ENCODE measurements around the gene ZBTB8A.
"Not testable (repeated sequence)": the region's sequence is repeated elsewhere in the genome, so short reads cannot be mapped to it uniquely, and the experiment has no call there.

ZBTB8A gene

DNA sequence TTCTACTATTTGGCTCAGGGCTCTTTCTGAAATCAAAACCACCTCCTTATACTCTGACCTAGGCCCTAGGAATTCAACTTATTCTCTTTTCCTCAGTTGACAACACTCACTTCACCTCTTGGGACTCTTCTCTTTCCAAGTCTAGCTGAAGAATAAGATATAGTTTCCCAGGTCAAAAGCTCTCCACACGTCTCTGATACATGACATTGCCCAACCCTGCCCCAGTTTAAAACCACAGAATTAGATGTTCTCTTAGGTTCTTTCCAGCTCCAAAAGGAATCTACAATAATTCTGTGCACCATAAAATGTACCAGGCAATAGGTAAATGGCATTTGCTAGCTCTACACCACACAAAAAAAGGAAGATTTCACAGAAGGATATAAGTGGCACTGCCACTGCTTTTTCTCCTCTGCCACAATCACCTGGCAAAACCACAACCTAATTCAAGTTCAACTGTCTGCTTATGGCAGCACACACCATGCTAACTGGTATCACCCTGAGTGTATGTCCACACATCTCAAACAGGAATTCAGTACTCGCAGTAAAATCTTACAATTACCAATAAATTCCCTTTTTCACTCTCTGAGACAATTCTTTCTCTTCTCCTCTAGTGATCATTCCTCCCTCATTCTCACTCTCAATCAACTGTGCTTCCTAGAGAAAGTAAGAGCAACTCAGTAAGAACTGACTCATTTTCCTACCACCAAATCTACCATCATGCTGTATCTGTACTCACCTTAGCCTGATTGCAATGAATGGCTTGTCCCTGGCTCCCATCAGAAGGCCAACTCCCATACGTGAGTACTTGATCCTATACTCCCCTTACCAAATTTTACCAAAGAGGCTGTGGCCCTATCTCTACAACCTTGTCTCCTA, 83.8 kb downstream of the ZBTB8A start:
- DNase-seq: no peak

GRCh38 chr1:32623775-32624174, 84.5 kb downstream of the ZBTB8A start:
- DNase-seq: peak; percentile 14

- no peak for DNase-seq
Observed at GRCh38 chr1:32626176-32626575, 86.9 kb downstream of the ZBTB8A start.

GRCh38 chr1:32627596-32628162, 88.5 kb downstream of the ZBTB8A start:
- DNase-seq: no peak

- not testable (repeated sequence) for DNase-seq
Observed at GRCh38 chr1:32630173-32630572, 90.9 kb downstream of the ZBTB8A start.

DNA sequence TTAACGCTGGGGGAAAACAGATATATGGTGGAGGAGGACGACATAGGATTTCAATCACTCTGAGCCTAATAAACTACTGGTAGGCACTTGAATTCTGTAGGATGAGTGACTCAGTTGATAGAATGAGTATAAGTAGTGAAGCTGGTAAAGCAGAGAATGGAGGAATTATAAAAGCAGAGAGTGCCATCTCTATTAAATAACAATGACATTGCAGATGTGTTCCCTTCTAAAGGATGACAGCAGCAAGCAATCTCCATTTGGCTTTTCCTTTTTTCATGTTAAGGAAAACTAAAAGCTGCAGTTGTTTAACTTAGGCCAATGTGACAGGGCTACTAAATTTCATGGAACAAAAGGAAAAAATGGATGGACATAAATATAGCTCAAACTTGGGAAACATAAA, 93.6 kb downstream of the ZBTB8A start:
- no peak for DNase-seq

DNA sequence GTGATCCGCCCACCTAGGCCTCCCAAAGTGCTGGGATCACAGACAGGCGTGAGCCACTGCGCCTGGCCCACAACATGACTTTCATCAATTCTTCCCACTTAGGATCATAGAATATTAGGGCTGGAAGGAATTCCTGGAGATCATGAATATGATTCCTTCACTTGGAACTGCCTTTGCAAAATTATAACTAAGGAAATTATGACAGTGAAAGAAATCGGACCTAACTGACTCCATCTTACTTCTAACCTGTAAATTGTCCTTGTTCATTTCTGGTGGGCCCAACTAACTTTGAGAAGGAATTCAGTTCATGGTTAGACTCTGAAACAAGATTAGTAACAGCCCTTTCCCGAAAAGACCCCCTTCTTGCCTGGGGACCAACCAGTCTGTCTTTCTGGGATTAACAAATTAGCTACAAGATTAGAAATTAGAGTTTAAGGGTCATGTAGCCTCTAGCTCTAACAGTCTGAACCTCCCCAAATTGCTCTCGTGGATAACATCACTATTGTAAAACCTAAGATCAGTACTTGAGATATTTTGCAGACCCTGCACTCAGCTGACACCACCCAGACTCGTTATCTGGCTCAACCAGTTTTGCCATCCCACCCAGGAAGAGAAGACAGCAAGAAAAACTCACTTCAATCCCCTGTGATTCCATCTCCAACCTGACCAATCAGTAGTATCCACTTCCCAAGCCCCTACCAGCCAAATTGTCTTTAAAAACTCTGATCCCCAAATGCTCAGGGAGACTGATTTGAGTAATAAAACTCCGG, 96.5 kb downstream of the ZBTB8A start:
- no peak for DNase-seq

DNA sequence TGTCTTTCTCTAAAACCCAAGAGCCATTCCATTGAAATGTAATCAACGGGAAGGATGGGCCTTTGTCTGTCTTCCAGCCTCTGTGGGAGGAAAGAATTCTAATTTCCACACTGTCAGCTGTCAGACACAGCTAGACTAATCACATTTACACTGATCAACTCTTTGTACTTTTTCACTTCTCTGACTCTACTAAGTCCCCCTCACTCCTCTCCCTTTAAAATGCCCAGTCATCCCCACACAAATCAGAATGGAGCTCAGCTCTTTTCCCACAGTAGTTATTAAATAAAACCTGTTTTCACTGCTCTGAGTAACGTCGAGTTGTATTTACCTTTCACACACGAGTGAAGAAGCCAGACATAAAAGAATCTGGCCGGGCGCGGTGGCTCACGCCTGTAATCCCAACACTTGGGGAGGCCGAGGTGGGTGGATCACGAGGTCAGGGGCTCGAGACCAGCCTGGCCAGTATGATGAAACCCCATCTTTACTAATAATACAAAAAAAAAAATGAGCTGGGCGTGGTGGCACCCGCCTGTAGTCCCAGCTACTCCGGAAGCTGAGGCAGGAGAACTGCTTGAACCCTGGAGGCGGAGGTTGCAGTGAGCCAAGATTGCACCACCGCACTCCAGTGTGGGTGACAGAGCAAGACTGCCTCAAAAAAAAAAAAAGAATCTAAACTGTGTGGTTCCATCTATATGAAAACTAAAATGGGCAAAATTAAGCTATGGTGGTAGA, 97.9 kb downstream of the ZBTB8A start:
- no peak for DNase-seq

- DNase-seq: no peak
Observed at GRCh38 chr1:32639489-32640075, 100.4 kb downstream of the ZBTB8A start.

GRCh38 chr1:32642292-32642827, 103.1 kb downstream of the ZBTB8A start:
- DNase-seq: not testable (repeated sequence)

GRCh38 chr1:32644426-32644825, 105.2 kb downstream of the ZBTB8A start:
- no peak for DNase-seq

- no peak for DNase-seq
Observed at GRCh38 chr1:32647308-32648134, 108.3 kb downstream of the ZBTB8A start.

DNA sequence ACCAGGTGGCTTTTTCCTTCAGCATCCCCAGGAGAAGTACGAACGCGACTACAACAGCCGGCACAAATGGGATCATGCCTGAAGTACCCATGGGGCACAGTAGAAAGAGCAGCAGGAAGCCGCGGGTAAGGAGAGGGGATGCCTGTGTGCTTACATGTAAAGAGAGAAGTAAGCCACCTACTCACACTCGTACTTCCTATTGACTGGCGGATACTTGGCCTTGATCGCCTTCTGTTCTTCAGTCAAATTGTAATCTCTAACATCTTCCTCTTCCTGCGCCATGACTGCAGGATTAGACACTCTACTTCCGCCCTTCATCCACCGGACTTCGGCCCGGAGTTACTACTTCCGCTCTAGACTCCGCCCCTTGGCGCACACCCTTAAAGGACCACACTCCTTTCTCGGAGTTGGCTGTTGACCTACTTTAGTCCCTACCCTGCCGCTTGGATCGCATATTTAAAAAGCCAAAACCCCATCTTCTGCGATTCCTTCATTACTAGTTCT, 111.1 kb downstream of the ZBTB8A start, which contains the start of gene ZBTB8OS:
Gene ZBTB8OS (minus strand): TSS at position 303 of the 504 bp plus-strand sequence. CDS start 21 bp downstream, at position 282.
- DNase-seq: peak; percentile 78

GRCh38 chr1:32650752-32651460, 111.7 kb downstream of the ZBTB8A start, which contains the start of gene RBBP4:
TSS of gene RBBP4 (plus strand) at chr1:32651208. CDS start at chr1:32651307, 99 bp downstream.
- DNase-seq: peak; percentile 97

DNA sequence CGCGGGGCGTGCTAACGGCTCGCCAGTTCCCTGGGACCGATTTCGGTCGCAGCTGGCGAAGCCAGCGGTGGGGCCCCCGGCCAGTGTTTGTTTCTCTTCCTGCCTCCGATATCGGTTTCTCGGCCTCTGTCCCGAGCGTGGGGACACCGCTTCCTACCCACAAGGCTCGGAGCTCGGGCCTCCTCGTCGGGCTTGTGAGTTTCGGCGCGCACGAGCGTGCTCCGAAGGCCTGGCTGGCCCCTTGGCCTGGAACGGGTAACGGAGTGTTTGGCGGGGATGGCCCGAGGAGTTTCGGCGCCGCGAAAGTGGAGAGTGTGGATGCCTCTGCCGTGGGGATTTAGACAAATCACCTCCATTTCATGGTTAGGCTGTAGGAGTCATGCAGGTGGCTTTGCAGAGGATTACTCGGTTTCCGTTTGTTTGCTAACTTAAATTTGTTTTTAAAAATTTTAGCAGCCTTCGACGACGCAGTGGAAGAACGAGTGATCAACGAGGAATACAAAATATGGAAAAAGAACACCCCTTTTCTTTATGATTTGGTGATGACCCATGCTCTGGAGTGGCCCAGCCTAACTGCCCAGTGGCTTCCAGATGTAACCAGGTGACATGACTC, 112.3 kb downstream of the ZBTB8A start:
- DNase-seq: no peak

GRCh38 chr1:32652244-32652962, 113.2 kb downstream of the ZBTB8A start:
- DNase-seq: no peak
